HG03457 (cell line): ENCODE data around the gene TGFBR3L.

Experiments used
- ATAC-seq: cut with Tn5 transposase; IDR thresholded peaks from one replicate; pipeline ENCODE4 v1.9.1; 2021; ENCODE audit warnings: moderate number of reproducible peaks; ENCODE audit not compliant: unreplicated experiment

Gene TGFBR3L

GRCh38 chr19:7903244-7904073 is 11.2 kb upstream of the TGFBR3L start, which contains the start of gene MAP2K7:
Gene MAP2K7 (plus strand): TSS chr19:7903877. CDS start chr19:7903945, 68 bp downstream.
- peak; percentile 67 for ATAC-seq

GRCh38 chr19:7904074-7905020 is 10.3 kb upstream of the TGFBR3L start:
- peak; percentile 25 for ATAC-seq

- ATAC-seq: no peak
Measured at GRCh38 chr19:7905268-7905667, 9.4 kb upstream of the TGFBR3L start.

GRCh38 chr19:7905859-7906258 is 8.8 kb upstream of the TGFBR3L start:
- ATAC-seq: no peak

- no peak for ATAC-seq
Measured at GRCh38 chr19:7907122-7907521, 7.5 kb upstream of the TGFBR3L start.

GRCh38 chr19:7907544-7907943 is 7.1 kb upstream of the TGFBR3L start:
- no peak for ATAC-seq

- ATAC-seq: no peak
Measured at GRCh38 chr19:7908078-7908699, 6.4 kb upstream of the TGFBR3L start.

GRCh38 chr19:7908742-7909461 is 5.7 kb upstream of the TGFBR3L start:
- no peak for ATAC-seq

- no peak for ATAC-seq
Measured at GRCh38 chr19:7909471-7910067, 5.1 kb upstream of the TGFBR3L start.

GRCh38 chr19:7910321-7911161 is 4.1 kb upstream of the TGFBR3L start:
- ATAC-seq: no peak

GRCh38 chr19:7911508-7912143 is 3.0 kb upstream of the TGFBR3L start:
- ATAC-seq: no peak

GRCh38 chr19:7912144-7912696 is 2.4 kb upstream of the TGFBR3L start:
- no peak for ATAC-seq

- ATAC-seq: no peak
Measured at GRCh38 chr19:7912697-7913564, 1.7 kb upstream of the TGFBR3L start.

GRCh38 chr19:7913652-7914051 is 978 bp upstream of the TGFBR3L start:
- no peak for ATAC-seq

GRCh38 chr19:7914099-7914498 is 531 bp upstream of the TGFBR3L start:
- ATAC-seq: no peak

- no peak for ATAC-seq
Measured at GRCh38 chr19:7915250-7916102, 846 bp downstream of the TGFBR3L start.
